ENCODE data around the gene ABCA9. TPM values are rescaled to one million over a fixed set of nuclear protein-coding genes. Genes with fewer than 3 reads are reported as not detected.

ABCA9 gene
- total RNA-seq, 1 donor = 23.2 TPM

GRCh38 chr17:69096541-69096940, 35.8 kb upstream of the ABCA9 start:
- H3K27me3 ChIP-seq (ENCODE audit: insufficient read depth, low read length) = no peaks in the 10 kb centered on the region
- TF ChIP-seq CTCF (IDR thresholded peaks at IDR 0.05; ENCODE audit: extremely low read depth, low read depth, low read length) = no peak
- no peak overlapping the region for H3K4me2 ChIP-seq (ENCODE audit: insufficient read depth, low read length)

GRCh38 chr17:69093995-69094394, 33.3 kb upstream of the ABCA9 start:
- H3K27ac ChIP-seq (ENCODE audit: low read depth, low read length) = no peak overlapping the region
- H3K9me3 ChIP-seq (ENCODE audit: low read depth, low read length) = no peaks in the 10 kb centered on the region
- H4K20me1 ChIP-seq (ENCODE audit: insufficient read depth, low read length) = no peaks in the 10 kb centered on the region
- no peak overlapping the region for H2AFZ ChIP-seq (ENCODE audit: low read length)
- no peak for DNase-seq (ENCODE audit: insufficient read length, low spot score, missing footprints)
- H3K36me3 ChIP-seq (ENCODE audit: insufficient read depth, low read length) = no peaks in the 10 kb centered on the region
- no peaks in the 10 kb centered on the region for H3K27me3 ChIP-seq (ENCODE audit: insufficient read depth, low read length)
- H3K4me1 ChIP-seq (ENCODE audit: insufficient read depth, low read length) = no peaks in the 10 kb centered on the region
- H3K4me3 ChIP-seq (ENCODE audit: insufficient read depth, low read length) = no peak overlapping the region
- no peak for TF ChIP-seq CTCF (IDR thresholded peaks at IDR 0.05; ENCODE audit: extremely low read depth, low read depth, low read length)
- H3K79me2 ChIP-seq (ENCODE audit: insufficient read depth, low read length) = no peaks in the 10 kb centered on the region
- H3K4me2 ChIP-seq (ENCODE audit: insufficient read depth, low read length) = no peak overlapping the region

More at GRCh38 chr17:69096541-69096940, 35.8 kb upstream of the ABCA9 start:
- no peaks in the 10 kb centered on the region for H3K36me3 ChIP-seq (ENCODE audit: insufficient read depth, low read length)
- H3K4me3 ChIP-seq (ENCODE audit: insufficient read depth, low read length) = no peak overlapping the region
- H4K20me1 ChIP-seq (ENCODE audit: insufficient read depth, low read length) = no peaks in the 10 kb centered on the region
- no peak overlapping the region for H3K27ac ChIP-seq (ENCODE audit: low read depth, low read length)
- no peaks in the 10 kb centered on the region for H3K79me2 ChIP-seq (ENCODE audit: insufficient read depth, low read length)
- no peak overlapping the region for H2AFZ ChIP-seq (ENCODE audit: low read length)
- H3K4me1 ChIP-seq (ENCODE audit: insufficient read depth, low read length) = no peaks in the 10 kb centered on the region
- DNase-seq (ENCODE audit: insufficient read length, low spot score, missing footprints) = no peak
- no peaks in the 10 kb centered on the region for H3K9me3 ChIP-seq (ENCODE audit: low read depth, low read length)

GRCh38 chr17:69093279-69093789, 32.6 kb upstream of the ABCA9 start:
- Histone ChIP-seq H3K4me1 (ENCODE audit: insufficient read depth, low read length) (no peaks in the 10 kb centered on the region), H3K79me2 (ENCODE audit: insufficient read depth, low read length) (no peaks in the 10 kb centered on the region), H3K4me3 (ENCODE audit: insufficient read depth, low read length) (no peak overlapping the region), H3K27ac (ENCODE audit: low read depth, low read length) (no peak overlapping the region), H4K20me1 (ENCODE audit: insufficient read depth, low read length) (no peaks in the 10 kb centered on the region), H2AFZ (ENCODE audit: low read length) (no peak overlapping the region), H3K9me3 (ENCODE audit: low read depth, low read length) (no peaks in the 10 kb centered on the region), H3K27me3 (ENCODE audit: insufficient read depth, low read length) (no peaks in the 10 kb centered on the region), H3K4me2 (ENCODE audit: insufficient read depth, low read length) (no peak overlapping the region), H3K36me3 (ENCODE audit: insufficient read depth, low read length) (no peaks in the 10 kb centered on the region)
- TF ChIP-seq CTCF (IDR thresholded peaks at IDR 0.05; ENCODE audit: extremely low read depth, low read depth, low read length) = no peak
- DNase-seq (ENCODE audit: insufficient read length, low spot score, missing footprints) = no peak

GRCh38 chr17:69090365-69090764, 29.6 kb upstream of the ABCA9 start:
- H3K79me2 ChIP-seq (ENCODE audit: insufficient read depth, low read length) = no peaks in the 10 kb centered on the region
- H3K9me3 ChIP-seq (ENCODE audit: low read depth, low read length) = no peaks in the 10 kb centered on the region
- no peak overlapping the region for H3K27ac ChIP-seq (ENCODE audit: low read depth, low read length)
- H3K4me2 ChIP-seq (ENCODE audit: insufficient read depth, low read length) = no peak overlapping the region
- no peak for TF ChIP-seq CTCF (IDR thresholded peaks at IDR 0.05; ENCODE audit: extremely low read depth, low read depth, low read length)
- no peaks in the 10 kb centered on the region for H3K4me1 ChIP-seq (ENCODE audit: insufficient read depth, low read length)
- no peak overlapping the region for H2AFZ ChIP-seq (ENCODE audit: low read length)
- H3K4me3 ChIP-seq (ENCODE audit: insufficient read depth, low read length) = no peak overlapping the region
- no peaks in the 10 kb centered on the region for H3K27me3 ChIP-seq (ENCODE audit: insufficient read depth, low read length)
- H3K36me3 ChIP-seq (ENCODE audit: insufficient read depth, low read length) = no peaks in the 10 kb centered on the region
- H4K20me1 ChIP-seq (ENCODE audit: insufficient read depth, low read length) = no peaks in the 10 kb centered on the region
- no peak for DNase-seq (ENCODE audit: insufficient read length, low spot score, missing footprints)

Data from osteoblast (primary cell).